Lower leg skin (tissue), 3 donors: ENCODE measurements around the gene ROR2.

Experiments used
- CTCF ChIP-seq, 3 donors: fragments of 450-650 bp; IDR thresholded peaks; one replicate each; pipeline ENCODE4 v1.5.1; 2016; ENCODE audit warnings: antibody characterized with exemption in 3 of 3, mild to moderate bottlenecking in 3 of 3, moderate library complexity in 2 of 3
- POLR2A ChIP-seq, 2 donors: fragments of 450-650 bp; IDR thresholded peaks; one replicate each; pipeline ENCODE4 v1.6.1; 2016 to 2017; ENCODE audit warnings: antibody characterized with exemption in 2 of 2, mild to moderate bottlenecking in 1 of 2, moderate library complexity in 1 of 2

GRCh38 chr9:91712811-91713210, 237.2 kb downstream of the ROR2 start:
- TF ChIP-seq CTCF (IDR thresholded peaks at IDR 0.05) (no peak), POLR2A (IDR thresholded peaks at IDR 0.05) (no peak)
